Adipocyte (in vitro differentiated cells): ENCODE measurements around the gene FGF14.

Source experiments
- DNase-seq: peaks from one replicate; pipeline ENCODE4 v3.0.0-alpha.2; 2015; ENCODE audit warnings: low read depth
- H3K27me3 ChIP-seq: replicated peaks from 2 replicates; pipeline ENCODE4 v1.7.0; 2013; ENCODE audit warnings: mild to moderate bottlenecking, low read length, moderate library complexity; ENCODE audit not compliant: control insufficient read depth, insufficient read depth
- H3K36me3 ChIP-seq: 2 replicates; pipeline ENCODE4 v1.7.0; 2013; ENCODE audit warnings: low read length, mild to moderate bottlenecking, moderate library complexity; ENCODE audit not compliant: control insufficient read depth, insufficient read depth, severe bottlenecking
- H3K4me1 ChIP-seq: 2 replicates; pipeline ENCODE4 v1.7.0; 2013; ENCODE audit warnings: mild to moderate bottlenecking, low read length, moderate library complexity; ENCODE audit not compliant: control insufficient read depth, insufficient read depth
- H3K4me3 ChIP-seq: 2 replicates; pipeline ENCODE4 v1.7.0; 2013; ENCODE audit warnings: mild to moderate bottlenecking, low read length, moderate library complexity
- H3K9ac ChIP-seq: 2 replicates; pipeline ENCODE4 v1.7.0; 2013; ENCODE audit warnings: mild to moderate bottlenecking, low read length, moderate library complexity
- H3K9me3 ChIP-seq: 2 replicates; pipeline ENCODE4 v1.7.0; 2013; ENCODE audit warnings: mild to moderate bottlenecking, low read length, moderate library complexity; ENCODE audit not compliant: control insufficient read depth

The FGF14 gene

DNA sequence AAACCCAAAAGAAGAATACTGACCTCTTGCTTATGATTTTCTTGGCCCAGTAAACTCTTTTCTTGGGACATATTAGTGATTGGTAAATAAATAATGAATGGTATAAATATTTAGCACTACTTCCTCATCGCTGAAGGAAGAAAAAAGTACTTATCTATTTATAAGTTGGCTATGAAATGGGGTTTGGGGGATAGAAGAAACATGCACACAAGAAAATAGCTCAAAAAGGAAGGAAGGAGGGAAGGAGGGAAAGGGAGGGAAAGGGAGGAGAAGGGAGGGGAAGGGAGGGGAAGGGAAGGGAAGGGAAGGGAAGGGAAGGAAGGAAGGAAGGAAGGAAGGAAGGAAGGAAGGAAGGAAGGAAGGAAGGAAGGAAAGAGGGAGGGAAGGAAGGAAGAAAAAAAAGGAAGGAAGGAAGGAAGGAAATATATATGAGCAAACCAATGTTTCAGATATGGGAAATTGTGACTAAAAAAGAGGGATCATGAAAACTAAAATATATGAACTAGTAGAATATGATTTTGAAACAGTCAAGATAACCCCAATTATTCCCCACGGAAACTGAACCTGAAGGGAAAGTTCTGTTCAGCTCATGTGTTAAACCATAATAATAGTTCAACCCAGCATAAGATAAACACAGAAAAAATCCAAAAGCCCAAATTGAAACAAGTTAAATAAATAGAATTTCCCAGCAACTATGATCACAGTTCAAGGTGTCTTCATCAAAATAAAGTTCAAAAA, 75.3 kb downstream of the FGF14 start:
- no peaks in the 10 kb centered on the region for H3K27me3 ChIP-seq

GRCh38 chr13:102325321-102325720, 76.5 kb downstream of the FGF14 start:
- H3K27me3 ChIP-seq, result no peaks in the 10 kb centered on the region
- H3K36me3 ChIP-seq, result no peaks in the 10 kb centered on the region
- no peak overlapping the region for H3K4me3 ChIP-seq
- no peaks in the 10 kb centered on the region for H3K9me3 ChIP-seq
- H3K4me1 ChIP-seq, result no peaks in the 10 kb centered on the region
- no peak overlapping the region for H3K9ac ChIP-seq
- no peak for DNase-seq

More for the DNA sequence above, 75.3 kb downstream of the FGF14 start:
- no peaks in the 10 kb centered on the region for H3K9me3 ChIP-seq
- no peak overlapping the region for H3K9ac ChIP-seq
- H3K4me1 ChIP-seq, result no peaks in the 10 kb centered on the region
- DNase-seq, result no peak
- H3K36me3 ChIP-seq, result no peaks in the 10 kb centered on the region
- H3K4me3 ChIP-seq, result no peak overlapping the region

DNA sequence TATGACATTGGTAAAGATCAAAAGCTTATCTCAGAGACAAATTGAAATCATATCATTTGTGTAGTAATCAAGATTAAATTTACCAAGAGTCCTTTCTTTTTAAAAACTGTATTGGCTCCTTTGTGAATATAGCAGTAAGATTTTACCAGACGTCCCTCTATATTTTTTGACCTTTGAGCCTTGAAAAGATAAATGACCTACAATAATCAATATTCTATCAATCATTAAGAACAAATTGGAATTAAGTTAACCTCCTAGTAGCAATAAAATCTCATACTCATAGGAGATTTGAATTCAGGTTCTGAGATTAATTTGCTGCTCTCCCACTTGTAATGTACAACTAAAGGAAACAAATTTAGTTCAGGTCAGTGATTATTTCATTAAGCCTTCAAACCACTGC, 78.3 kb downstream of the FGF14 start:
- no peaks in the 10 kb centered on the region for H3K4me1 ChIP-seq
- no peak overlapping the region for H3K9ac ChIP-seq
- no peaks in the 10 kb centered on the region for H3K9me3 ChIP-seq
- H3K4me3 ChIP-seq, result no peak overlapping the region
- no peaks in the 10 kb centered on the region for H3K27me3 ChIP-seq
- no peaks in the 10 kb centered on the region for H3K36me3 ChIP-seq
- DNase-seq, result no peak

DNA sequence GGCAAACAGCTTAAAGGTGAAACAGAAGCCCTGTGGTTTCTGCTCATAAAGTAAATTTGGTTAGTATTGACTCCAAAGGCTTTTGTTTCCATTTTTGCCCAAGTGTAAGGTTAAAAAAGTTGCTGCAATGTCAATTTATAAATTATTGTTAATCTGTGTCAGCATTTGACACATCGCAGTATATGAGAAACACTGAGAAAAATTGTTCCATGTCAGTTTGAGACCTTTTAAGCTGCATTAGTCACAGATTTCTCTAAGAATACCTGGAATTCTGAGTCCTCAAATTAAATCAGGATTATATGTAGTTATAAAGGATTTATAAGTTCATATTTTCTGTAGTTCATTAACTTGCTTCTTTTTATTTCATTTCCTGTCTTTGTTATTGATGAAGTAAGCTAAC, 78.8 kb downstream of the FGF14 start:
- no peak overlapping the region for H3K4me3 ChIP-seq
- H3K27me3 ChIP-seq, result no peaks in the 10 kb centered on the region
- H3K9me3 ChIP-seq, result no peaks in the 10 kb centered on the region
- peaks cover 3% of the 10 kb centered on the region for H3K4me1 ChIP-seq
- H3K9ac ChIP-seq, result no peak overlapping the region
- no peaks in the 10 kb centered on the region for H3K36me3 ChIP-seq
- no peak for DNase-seq

GRCh38 chr13:102322211-102322610, 79.6 kb downstream of the FGF14 start:
- H3K4me1 ChIP-seq, result peaks cover 6% of the 10 kb centered on the region
- no peak for DNase-seq
- H3K9me3 ChIP-seq, result no peaks in the 10 kb centered on the region
- H3K27me3 ChIP-seq, result no peaks in the 10 kb centered on the region
- no peak overlapping the region for H3K9ac ChIP-seq
- no peaks in the 10 kb centered on the region for H3K36me3 ChIP-seq
- H3K4me3 ChIP-seq, result no peak overlapping the region

GRCh38 chr13:102318233-102318632, 83.6 kb downstream of the FGF14 start:
- Histone ChIP-seq H3K4me1 (peaks cover 7% of the 10 kb centered on the region), H3K9ac (no peak overlapping the region), H3K36me3 (no peaks in the 10 kb centered on the region), H3K9me3 (no peaks in the 10 kb centered on the region), H3K4me3 (no peak overlapping the region), H3K27me3 (no peaks in the 10 kb centered on the region)
- DNase-seq, result no peak

GRCh38 chr13:102317593-102317992, 84.3 kb downstream of the FGF14 start:
- no peak overlapping the region for H3K9ac ChIP-seq
- H3K4me3 ChIP-seq, result no peak overlapping the region
- DNase-seq, result no peak
- no peaks in the 10 kb centered on the region for H3K27me3 ChIP-seq
- no peaks in the 10 kb centered on the region for H3K9me3 ChIP-seq
- H3K36me3 ChIP-seq, result no peaks in the 10 kb centered on the region
- peaks cover 13% of the 10 kb centered on the region for H3K4me1 ChIP-seq

- Histone ChIP-seq H3K9me3 (no peaks in the 10 kb centered on the region), H3K9ac (no peak overlapping the region), H3K36me3 (no peaks in the 10 kb centered on the region), H3K27me3 (no peaks in the 10 kb centered on the region), H3K4me1 (peaks cover 19% of the 10 kb centered on the region), H3K4me3 (no peak overlapping the region)
- DNase-seq, result no peak
Measured at GRCh38 chr13:102316732-102317131, 85.1 kb downstream of the FGF14 start.

GRCh38 chr13:102312841-102313240, 89.0 kb downstream of the FGF14 start:
- Histone ChIP-seq H3K4me3 (peak overlapping the region; percentile 41), H3K9me3 (no peaks in the 10 kb centered on the region), H3K27me3 (no peaks in the 10 kb centered on the region), H3K9ac (no peak overlapping the region), H3K36me3 (no peaks in the 10 kb centered on the region), H3K4me1 (peaks cover 32% of the 10 kb centered on the region)
- no peak for DNase-seq

DNA sequence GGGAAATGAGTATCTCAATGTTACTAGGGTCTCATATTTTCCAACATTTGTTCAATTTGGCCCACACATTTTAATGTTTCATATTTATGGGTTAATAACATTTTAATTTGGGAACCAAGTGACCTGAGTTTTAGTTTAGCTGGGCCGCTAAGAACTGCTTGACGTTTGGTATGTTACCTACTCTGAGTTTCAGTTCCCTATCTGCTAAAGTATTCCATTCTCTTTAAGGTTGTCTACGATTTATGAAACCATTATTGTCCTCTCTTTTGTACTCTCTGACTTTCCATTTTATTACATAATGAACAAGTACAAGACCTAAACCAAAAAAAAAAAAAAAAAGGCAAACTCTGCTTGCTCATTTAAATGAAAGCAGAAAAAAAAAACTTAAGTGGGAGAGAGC, 89.9 kb downstream of the FGF14 start:
- DNase-seq, result no peak
- no peaks in the 10 kb centered on the region for H3K36me3 ChIP-seq
- no peaks in the 10 kb centered on the region for H3K9me3 ChIP-seq
- no peak overlapping the region for H3K9ac ChIP-seq
- H3K4me1 ChIP-seq, result peaks cover 30% of the 10 kb centered on the region
- H3K4me3 ChIP-seq, result no peak overlapping the region
- H3K27me3 ChIP-seq, result no peaks in the 10 kb centered on the region

DNA sequence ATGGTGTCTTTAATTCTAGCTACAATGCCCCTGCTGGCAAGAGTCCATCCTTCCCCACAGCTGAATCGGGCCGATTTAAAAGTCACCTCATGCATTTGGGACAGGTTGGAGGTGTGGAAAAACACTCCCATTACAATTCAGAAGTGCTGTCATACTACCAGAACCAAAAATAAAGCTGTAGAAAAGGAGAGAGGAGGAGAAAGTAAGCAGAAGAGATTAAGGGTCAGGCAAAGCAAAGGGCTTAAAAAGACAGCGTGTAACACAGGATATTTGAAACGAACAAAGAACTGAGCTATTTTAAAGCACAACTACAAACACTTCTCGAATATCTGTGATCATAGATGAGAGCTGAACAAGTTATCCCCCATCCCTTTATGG, 90.4 kb downstream of the FGF14 start:
- Histone ChIP-seq H3K9ac (peak overlapping the region; percentile 44), H3K4me1 (peaks cover 30% of the 10 kb centered on the region), H3K9me3 (no peaks in the 10 kb centered on the region), H3K4me3 (no peak overlapping the region), H3K27me3 (no peaks in the 10 kb centered on the region), H3K36me3 (no peaks in the 10 kb centered on the region)
- no peak for DNase-seq
